Stimulated activated naive CD8-positive, alpha-beta T cell treated with anti-CD3 and anti-CD28 coated beads, Interleukin-15, amount 100 ng/mL, for 72 hours (primary cell): ENCODE measurements around the gene ELF4.

Experiments
- ATAC-seq: fragments of 150-1000 bp; cut with Tn5 transposase; 2 replicates; pipeline ENCODE4 v1.10.0; 2021; ENCODE audit warnings: mild to moderate bottlenecking, moderate library complexity
- DNase-seq, 2 donors: peaks; one replicate each; pipeline ENCODE4 v3.0.0; 2021 to 2022
- H3K27ac Mint-ChIP-seq, 2 donors: one replicate each; pipeline ENCODE4 v1.8.0; 2022; ENCODE audit warnings: mild to moderate bottlenecking in 2 of 2, mixed read lengths in 2 of 2, moderate library complexity in 2 of 2
- H3K27me3 Mint-ChIP-seq: one replicate; pipeline ENCODE4 v1.8.0; 2022; ENCODE audit warnings: mixed read lengths
- H3K4me1 Mint-ChIP-seq: one replicate; pipeline ENCODE4 v1.8.0; 2022; ENCODE audit warnings: mild to moderate bottlenecking, mixed read lengths
- H3K4me3 Mint-ChIP-seq, 2 donors: one replicate each; pipeline ENCODE4 v1.8.0; 2022; ENCODE audit warnings: mild to moderate bottlenecking in 2 of 2, mixed read lengths in 2 of 2, moderate library complexity in 1 of 2
- H3K9me3 Mint-ChIP-seq, 2 donors: one replicate each; pipeline ENCODE4 v1.8.0; 2022; ENCODE audit warnings: mixed read lengths in 2 of 2

ELF4 gene

GRCh38 chrX:130110379-130111219 lies at the start of gene ELF4:
Gene ELF4 (minus strand): TSS chrX:130110497. CDS start chrX:130081330, 29,167 bp downstream.
- H3K4me3 Mint-ChIP-seq = peak within 1 kb of the TSS; percentile 89 to 94
- peak within 1 kb of the TSS; percentile 87 to 93 for H3K27ac Mint-ChIP-seq
- DNase-seq = peak; percentile 35 to 42
- H3K9me3 Mint-ChIP-seq = no peaks in the 10 kb centered on the region
- no peaks in the 10 kb centered on the region for H3K27me3 Mint-ChIP-seq
- ATAC-seq = peak; percentile 73
- peaks cover 58% of the 10 kb centered on the region for H3K4me1 Mint-ChIP-seq

GRCh38 chrX:130159776-130160175 lies 49.5 kb upstream of the ELF4 start:
- no peaks in the 10 kb centered on the region for H3K9me3 Mint-ChIP-seq
- ATAC-seq (no peak), DNase-seq (no peak)
- H3K27ac Mint-ChIP-seq = no peak overlapping the region
- H3K4me1 Mint-ChIP-seq = peaks cover 31% of the 10 kb centered on the region
- H3K4me3 Mint-ChIP-seq = peak overlapping the region in 1 of 2 donors; percentile 62
- H3K27me3 Mint-ChIP-seq = no peaks in the 10 kb centered on the region

DNA sequence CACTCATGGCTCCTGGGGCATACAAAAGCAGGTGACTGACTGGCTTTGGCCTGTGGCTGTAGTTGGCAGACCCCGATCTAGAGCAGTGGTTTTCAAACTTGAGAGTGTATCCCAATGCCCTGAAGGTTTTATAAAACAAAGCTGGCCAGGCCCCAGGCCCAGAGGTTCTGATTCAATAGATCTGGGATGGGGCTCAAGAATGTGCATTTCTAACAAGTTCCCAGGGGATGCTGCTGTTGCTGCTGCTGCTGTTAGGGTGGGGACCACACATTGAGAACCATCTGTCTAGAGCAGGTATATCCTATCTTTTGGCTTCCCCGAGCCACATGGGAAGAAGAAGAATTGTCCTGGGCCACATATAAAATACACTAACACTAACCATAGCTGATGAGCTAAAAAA lies 48.0 kb upstream of the ELF4 start:
- Mint-ChIP-seq H3K27me3 (no peaks in the 10 kb centered on the region), H3K9me3 (no peaks in the 10 kb centered on the region), H3K4me3 (no peak overlapping the region), H3K4me1 (peaks cover 25% of the 10 kb centered on the region), H3K27ac (no peak overlapping the region)
- DNase-seq (no peak), ATAC-seq (no peak)

- Mint-ChIP-seq H3K27ac (no peak overlapping the region), H3K9me3 (no peaks in the 10 kb centered on the region), H3K4me1 (peaks cover 12% of the 10 kb centered on the region), H3K4me3 (no peak overlapping the region), H3K27me3 (no peaks in the 10 kb centered on the region)
- ATAC-seq = no peak
- DNase-seq = no peak
Measured at GRCh38 chrX:130155564-130155963, 45.3 kb upstream of the ELF4 start.

GRCh38 chrX:130147631-130148030 lies 37.3 kb upstream of the ELF4 start:
- H3K9me3 Mint-ChIP-seq = no peaks in the 10 kb centered on the region

DNA sequence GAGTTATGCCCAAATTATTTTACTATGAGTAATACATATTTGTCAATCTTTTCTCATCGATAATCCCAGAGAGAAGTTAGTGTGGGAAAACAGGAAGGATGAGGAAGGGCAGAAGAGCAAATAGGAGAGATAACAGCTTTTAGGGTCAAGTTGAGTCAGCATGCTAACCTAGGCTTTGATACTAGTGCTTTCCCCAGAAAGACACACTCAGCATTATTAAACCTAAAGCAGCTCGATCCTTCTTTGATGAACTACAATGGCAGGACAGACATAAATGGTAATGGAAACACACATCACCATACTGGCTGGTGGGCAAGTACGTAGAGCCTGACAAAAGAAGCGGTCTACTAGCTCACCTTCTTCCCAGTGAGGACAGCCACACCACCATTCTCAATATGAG lies 34.8 kb upstream of the ELF4 start:
- Mint-ChIP-seq H3K4me1 (no peaks in the 10 kb centered on the region), H3K4me3 (no peak overlapping the region), H3K27me3 (no peaks in the 10 kb centered on the region), H3K27ac (no peak overlapping the region), H3K9me3 (no peaks in the 10 kb centered on the region)
- ATAC-seq (no peak), DNase-seq (no peak)

More at GRCh38 chrX:130147631-130148030, 37.3 kb upstream of the ELF4 start:
- H3K27ac Mint-ChIP-seq = no peak overlapping the region
- no peak overlapping the region for H3K4me3 Mint-ChIP-seq
- no peaks in the 10 kb centered on the region for H3K27me3 Mint-ChIP-seq
- ATAC-seq (no peak), DNase-seq (no peak)
- no peaks in the 10 kb centered on the region for H3K4me1 Mint-ChIP-seq

DNA sequence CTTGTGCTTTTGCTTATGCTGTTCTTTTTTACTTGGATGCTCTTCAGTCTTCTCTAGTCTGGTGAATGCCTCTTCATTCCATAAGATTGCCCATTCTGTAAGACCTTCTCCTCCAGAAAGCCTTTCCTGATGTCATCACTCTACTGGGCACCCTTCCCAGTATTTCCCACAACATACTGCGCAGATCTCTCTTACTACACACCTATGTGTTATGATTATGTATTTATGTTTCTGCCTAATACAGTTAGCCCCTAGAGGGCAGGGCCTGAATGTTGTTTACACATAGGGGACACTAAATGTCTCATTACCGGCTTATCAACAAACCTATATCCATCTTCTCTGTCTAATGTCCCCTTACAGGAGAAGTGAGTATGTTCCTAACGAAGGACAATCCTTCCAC lies 34.2 kb upstream of the ELF4 start:
- DNase-seq (no peak), ATAC-seq (no peak)

DNA sequence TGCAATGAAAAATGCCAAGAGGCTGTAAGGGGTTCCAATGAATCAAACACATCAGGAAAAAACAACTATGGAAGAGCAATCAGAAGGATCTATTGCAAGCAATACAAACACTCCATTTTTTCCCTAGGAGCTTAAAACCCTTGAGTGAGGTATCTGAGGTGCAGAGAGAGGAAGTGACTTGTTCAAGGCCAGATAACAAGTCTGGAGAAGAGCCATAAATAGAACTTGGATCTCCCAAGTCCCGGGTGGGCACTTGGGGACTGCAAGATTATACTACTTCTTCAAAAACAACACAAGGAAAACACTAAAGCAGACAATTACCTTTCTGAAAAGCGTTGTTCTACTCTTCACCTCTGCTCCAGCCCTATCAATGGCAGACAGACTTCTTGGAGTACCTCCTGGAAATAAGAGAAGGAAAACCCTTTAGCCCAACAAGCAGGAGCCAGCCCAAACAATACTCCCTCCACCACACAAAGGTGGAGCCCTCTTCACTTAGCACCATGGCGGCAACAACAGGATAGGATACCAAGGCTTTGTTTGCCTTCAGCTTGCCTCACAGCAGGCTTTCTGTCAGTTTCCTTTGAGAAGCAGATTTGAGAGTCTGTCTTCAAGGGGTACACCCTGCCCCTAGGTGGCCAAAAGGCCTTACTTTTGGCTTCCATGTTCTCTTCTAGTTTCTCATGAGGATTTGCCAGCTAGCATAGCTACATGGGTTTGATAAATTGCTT lies 29.3 kb upstream of the ELF4 start:
- Mint-ChIP-seq H3K4me3 (no peak overlapping the region), H3K4me1 (no peaks in the 10 kb centered on the region), H3K27me3 (no peaks in the 10 kb centered on the region), H3K9me3 (no peaks in the 10 kb centered on the region), H3K27ac (no peak overlapping the region)
- DNase-seq (no peak), ATAC-seq (no peak)

More for the DNA sequence above, 34.2 kb upstream of the ELF4 start:
- H3K27me3 Mint-ChIP-seq = no peaks in the 10 kb centered on the region
- H3K27ac Mint-ChIP-seq = no peak overlapping the region
- H3K4me3 Mint-ChIP-seq = no peak overlapping the region
- no peaks in the 10 kb centered on the region for H3K4me1 Mint-ChIP-seq
- no peaks in the 10 kb centered on the region for H3K9me3 Mint-ChIP-seq

DNA sequence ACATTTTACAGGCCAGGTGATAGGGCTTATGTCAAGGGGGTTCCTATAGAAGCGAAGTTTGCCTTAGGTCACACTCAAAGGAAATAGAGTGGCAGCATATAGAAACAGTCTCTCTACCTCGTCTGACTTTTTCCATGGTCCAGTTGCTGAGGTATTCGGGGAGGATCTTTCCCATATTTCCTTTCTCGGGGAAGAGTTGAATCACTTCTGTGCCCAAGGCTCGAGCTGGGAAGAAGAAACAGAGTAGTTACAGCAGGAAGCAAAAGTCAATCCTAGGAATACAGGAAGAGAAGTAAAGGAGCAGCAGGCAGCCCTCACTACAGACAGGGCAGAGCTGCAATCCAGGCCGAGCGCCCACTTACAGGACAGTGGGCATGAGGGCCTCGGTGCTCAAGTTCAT lies 26.7 kb upstream of the ELF4 start:
- no peak for DNase-seq
- Mint-ChIP-seq H3K4me1 (no peaks in the 10 kb centered on the region), H3K27ac (no peak overlapping the region), H3K9me3 (no peaks in the 10 kb centered on the region), H3K27me3 (no peaks in the 10 kb centered on the region), H3K4me3 (no peak overlapping the region)
- ATAC-seq = no peak

DNA sequence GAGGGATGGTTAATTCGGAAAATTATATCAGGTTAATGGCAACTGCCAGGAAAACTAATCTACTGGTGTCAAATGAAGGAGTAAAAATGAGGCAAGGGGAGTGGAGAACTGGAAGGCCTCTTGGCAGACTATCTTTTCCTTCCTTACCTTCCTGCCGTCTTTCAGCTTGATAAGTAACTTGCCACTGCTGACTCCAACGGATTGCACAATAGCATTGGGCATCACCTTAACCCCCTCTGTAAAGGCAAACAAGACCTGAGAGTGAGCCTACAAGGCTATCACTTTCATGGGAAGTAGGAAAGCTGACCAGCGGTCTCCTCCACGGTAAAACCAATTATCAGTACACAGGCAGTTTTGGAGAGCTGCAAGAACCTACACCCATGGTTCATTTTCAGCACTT lies 26.2 kb upstream of the ELF4 start:
- Mint-ChIP-seq H3K4me3 (no peak overlapping the region), H3K9me3 (no peaks in the 10 kb centered on the region), H3K27ac (no peak overlapping the region), H3K27me3 (no peaks in the 10 kb centered on the region), H3K4me1 (no peaks in the 10 kb centered on the region)
- DNase-seq (no peak), ATAC-seq (no peak)

- Mint-ChIP-seq H3K9me3 (no peaks in the 10 kb centered on the region), H3K4me3 (no peak overlapping the region), H3K4me1 (no peaks in the 10 kb centered on the region), H3K27me3 (no peaks in the 10 kb centered on the region), H3K27ac (no peak overlapping the region)
- no peak for DNase-seq
- ATAC-seq = no peak
Measured at GRCh38 chrX:130130990-130131389, 20.7 kb upstream of the ELF4 start.

DNA sequence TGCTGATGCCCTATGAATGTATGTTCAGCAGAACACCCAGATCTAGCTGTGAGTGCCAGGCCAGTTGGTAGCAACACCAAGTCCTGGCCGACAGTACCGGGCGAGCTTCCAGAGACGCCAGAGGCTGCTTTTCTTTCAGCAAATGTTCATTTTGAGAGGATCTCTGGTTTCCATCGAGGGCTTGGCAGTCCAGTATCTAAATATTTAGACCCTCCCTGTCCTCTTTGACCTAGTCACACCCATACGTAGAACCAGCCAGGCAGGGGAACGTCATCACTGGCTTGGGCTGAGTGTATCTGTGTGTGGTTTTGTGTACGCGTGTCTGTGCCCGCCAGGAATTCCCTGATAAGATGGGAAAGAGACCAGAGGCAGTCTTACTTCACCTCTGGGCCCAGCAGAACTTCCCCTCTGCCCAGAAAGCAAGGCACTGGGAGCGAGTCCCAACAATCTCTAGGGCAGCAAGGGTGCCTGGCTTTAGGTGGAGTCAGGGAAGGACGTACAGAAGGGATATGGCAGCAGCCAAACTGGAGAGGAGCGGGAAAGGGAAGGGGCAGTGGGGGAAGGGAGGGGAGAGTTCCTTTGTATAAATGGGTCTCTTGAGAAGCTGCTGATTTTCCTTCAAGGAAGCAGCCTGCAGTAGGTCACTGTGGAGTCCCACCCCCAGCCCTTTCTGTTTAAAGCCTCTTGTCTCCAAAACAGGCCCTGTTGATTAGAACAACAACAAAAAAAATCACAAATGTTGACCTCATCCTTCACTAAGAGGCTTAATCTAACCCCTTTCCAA lies 15.0 kb upstream of the ELF4 start:
- ATAC-seq (no peak), DNase-seq (no peak)
- Mint-ChIP-seq H3K27ac (peak overlapping the region in 1 of 2 donors; percentile 27), H3K4me3 (no peak overlapping the region), H3K9me3 (no peaks in the 10 kb centered on the region), H3K4me1 (peaks cover 3% of the 10 kb centered on the region), H3K27me3 (no peaks in the 10 kb centered on the region)

GRCh38 chrX:130124577-130124976 lies 14.3 kb upstream of the ELF4 start:
- Mint-ChIP-seq H3K27me3 (no peaks in the 10 kb centered on the region), H3K4me1 (peaks cover 10% of the 10 kb centered on the region), H3K9me3 (no peaks in the 10 kb centered on the region), H3K27ac (no peak overlapping the region), H3K4me3 (no peak overlapping the region)
- no peak for DNase-seq
- ATAC-seq = no peak

DNA sequence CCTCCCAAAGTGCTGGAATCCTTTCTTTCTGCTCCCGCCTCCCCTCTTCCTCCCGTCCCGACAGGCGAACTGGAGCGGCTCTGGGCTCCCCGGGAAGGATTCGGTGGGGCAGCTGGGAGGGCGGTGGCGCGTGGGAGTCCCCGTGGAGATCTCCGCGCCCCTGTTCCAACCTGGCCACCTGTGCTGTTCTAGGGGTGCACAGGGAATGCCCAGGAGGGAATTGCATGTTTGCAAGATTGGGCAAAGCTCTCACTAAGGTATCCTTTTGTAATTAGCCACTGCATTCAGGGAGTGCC lies 11.2 kb upstream of the ELF4 start:
- H3K9me3 Mint-ChIP-seq = no peaks in the 10 kb centered on the region
- DNase-seq = no peak
- no peak overlapping the region for H3K27ac Mint-ChIP-seq
- ATAC-seq = no peak
- no peaks in the 10 kb centered on the region for H3K27me3 Mint-ChIP-seq
- peaks cover 30% of the 10 kb centered on the region for H3K4me1 Mint-ChIP-seq
- peak overlapping the region; percentile 79 to 84 for H3K4me3 Mint-ChIP-seq

DNA sequence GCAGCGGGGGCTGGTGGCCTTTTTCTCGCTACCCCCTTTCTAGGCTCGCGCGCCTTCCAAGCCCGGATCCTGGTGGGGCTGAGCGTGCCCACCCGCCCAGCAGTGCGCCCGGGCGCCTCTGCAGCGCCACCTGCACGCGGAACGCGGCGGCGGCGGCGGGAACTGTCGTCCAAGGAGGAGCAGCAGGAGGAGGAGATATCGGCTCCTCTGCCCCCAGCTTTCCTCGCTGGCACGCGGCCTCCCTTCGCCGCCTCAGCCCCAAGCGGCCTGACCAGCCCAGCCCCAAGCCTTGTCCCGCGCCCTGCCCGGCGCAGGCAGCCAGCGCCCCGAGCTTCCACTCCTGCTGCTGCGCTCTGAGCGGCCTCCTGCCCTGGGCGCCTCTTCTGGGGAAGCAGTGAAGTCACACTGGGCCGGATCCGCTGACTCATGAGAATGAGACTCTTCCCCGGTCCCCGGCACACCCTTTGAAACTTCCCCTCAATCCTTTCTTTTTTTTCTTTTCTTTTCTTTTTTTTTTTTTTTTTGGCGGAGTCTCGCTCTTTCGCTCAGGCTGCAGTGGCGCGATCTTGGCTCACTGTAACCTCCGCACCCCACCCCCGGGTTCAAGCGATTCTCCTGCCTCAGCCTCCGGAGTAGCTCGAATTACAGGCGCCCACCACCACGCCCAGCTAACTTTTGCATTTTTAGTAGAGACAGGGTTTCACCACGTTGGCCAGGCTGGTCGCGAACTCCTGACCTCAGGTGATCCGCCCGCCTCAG lies 10.6 kb upstream of the ELF4 start:
- Mint-ChIP-seq H3K4me1 (peaks cover 30% of the 10 kb centered on the region), H3K9me3 (no peaks in the 10 kb centered on the region), H3K27ac (peak overlapping the region in 1 of 2 donors; percentile 92), H3K4me3 (peak overlapping the region; percentile 79 to 84), H3K27me3 (no peaks in the 10 kb centered on the region)
- peak; percentile 86 for ATAC-seq
- peak; percentile 61 to 68 for DNase-seq
